ENCODE data around the gene CACNG5.

The CACNG5 gene

DNA sequence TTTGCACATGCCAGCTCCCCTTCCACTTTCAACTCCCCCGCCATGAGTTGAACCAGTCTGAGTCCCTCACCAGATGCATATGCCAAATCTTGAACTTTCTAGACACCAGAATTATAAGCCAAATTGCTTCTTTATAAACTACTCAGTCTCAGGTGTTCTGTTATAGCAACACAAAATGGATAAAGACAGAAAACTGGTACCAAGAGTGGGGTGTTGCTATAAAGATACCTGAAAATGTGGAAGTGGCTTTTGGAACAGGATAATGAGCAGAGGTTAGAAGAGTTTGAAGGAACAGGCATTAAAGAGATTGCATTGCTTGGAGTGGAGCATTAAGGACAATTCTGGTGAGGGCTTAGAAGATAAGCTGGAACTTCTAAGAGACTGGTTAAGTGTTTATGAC is 17.2 kb upstream of the CACNG5 start:
- no peak overlapping the region for H3K4me3 ChIP-seq (replicated peaks; ENCODE audit: insufficient read depth, low read length)
- H3K27ac ChIP-seq (replicated peaks): no peak overlapping the region
- no peaks in the 10 kb centered on the region for H3K27me3 ChIP-seq (ENCODE audit: insufficient read depth, poor library complexity, severe bottlenecking)
- TF ChIP-seq, protein P1, sequence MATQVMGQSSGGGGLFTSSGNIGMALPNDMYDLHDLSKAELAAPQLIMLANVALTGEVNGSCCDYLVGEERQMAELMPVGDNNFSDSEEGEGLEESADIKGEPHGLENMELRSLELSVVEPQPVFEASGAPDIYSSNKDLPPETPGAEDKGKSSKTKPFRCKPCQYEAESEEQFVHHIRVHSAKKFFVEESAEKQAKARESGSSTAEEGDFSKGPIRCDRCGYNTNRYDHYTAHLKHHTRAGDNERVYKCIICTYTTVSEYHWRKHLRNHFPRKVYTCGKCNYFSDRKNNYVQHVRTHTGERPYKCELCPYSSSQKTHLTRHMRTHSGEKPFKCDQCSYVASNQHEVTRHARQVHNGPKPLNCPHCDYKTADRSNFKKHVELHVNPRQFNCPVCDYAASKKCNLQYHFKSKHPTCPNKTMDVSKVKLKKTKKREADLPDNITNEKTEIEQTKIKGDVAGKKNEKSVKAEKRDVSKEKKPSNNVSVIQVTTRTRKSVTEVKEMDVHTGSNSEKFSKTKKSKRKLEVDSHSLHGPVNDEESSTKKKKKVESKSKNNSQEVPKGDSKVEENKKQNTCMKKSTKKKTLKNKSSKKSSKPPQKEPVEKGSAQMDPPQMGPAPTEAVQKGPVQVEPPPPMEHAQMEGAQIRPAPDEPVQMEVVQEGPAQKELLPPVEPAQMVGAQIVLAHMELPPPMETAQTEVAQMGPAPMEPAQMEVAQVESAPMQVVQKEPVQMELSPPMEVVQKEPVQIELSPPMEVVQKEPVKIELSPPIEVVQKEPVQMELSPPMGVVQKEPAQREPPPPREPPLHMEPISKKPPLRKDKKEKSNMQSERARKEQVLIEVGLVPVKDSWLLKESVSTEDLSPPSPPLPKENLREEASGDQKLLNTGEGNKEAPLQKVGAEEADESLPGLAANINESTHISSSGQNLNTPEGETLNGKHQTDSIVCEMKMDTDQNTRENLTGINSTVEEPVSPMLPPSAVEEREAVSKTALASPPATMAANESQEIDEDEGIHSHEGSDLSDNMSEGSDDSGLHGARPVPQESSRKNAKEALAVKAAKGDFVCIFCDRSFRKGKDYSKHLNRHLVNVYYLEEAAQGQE (IDR thresholded peaks at IDR 0.05; ENCODE audit: insufficient replicate concordance, low read depth): no peak
- TF ChIP-seq CTCF (IDR thresholded peaks at IDR 0.05; ENCODE audit: insufficient read depth, low read length): no peak
- no peak for TF ChIP-seq SPI1 (IDR thresholded peaks at IDR 0.05; ENCODE audit: borderline replicate concordance, low read depth)
- no peak for TF ChIP-seq POLR2AphosphoS5 (IDR thresholded peaks at IDR 0.05; ENCODE audit: low read depth)
- no peak for TF ChIP-seq GABPA (IDR thresholded peaks at IDR 0.05; ENCODE audit: low read depth)
- no peak for DNase-seq (ENCODE audit: low read depth in 1 of 2, low spot score in 1 of 2)

DNA sequence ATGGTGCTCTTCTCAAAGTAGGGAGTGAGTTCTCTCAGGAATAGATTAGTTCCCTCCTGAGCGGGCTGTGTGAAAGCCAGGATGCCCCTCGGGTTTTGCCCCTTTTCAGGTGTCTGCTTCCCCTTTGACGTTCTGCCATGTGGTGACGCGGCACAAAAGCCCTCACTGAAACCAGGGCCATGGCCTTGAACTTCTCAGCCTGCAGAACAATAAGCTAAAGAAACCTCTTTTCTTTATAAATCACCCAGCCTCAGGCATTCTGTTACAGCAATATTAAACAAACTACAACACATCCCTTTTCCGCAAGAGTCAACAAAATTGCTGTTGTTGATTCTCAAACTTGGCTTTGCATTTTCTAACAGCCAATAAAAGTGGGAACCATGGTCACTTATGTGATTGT is 15.5 kb upstream of the CACNG5 start:
- Histone ChIP-seq H3K27me3 (ENCODE audit: insufficient read depth, poor library complexity, severe bottlenecking) (no peaks in the 10 kb centered on the region), H3K27ac (replicated peaks) (no peak overlapping the region), H3K4me3 (replicated peaks; ENCODE audit: insufficient read depth, low read length) (no peak overlapping the region)
- DNase-seq (ENCODE audit: low read depth in 1 of 2, low spot score in 1 of 2): no peak
- TF ChIP-seq GABPA (IDR thresholded peaks at IDR 0.05; ENCODE audit: low read depth) (no peak), CTCF (IDR thresholded peaks at IDR 0.05; ENCODE audit: insufficient read depth, low read length) (no peak), SPI1 (IDR thresholded peaks at IDR 0.05; ENCODE audit: borderline replicate concordance, low read depth) (no peak), POLR2AphosphoS5 (IDR thresholded peaks at IDR 0.05; ENCODE audit: low read depth) (no peak)
- TF ChIP-seq, protein P1 (IDR thresholded peaks at IDR 0.05; ENCODE audit: insufficient replicate concordance, low read depth): no peak

- no peak overlapping the region for H3K4me3 ChIP-seq (replicated peaks; ENCODE audit: insufficient read depth, low read length)
- H3K27me3 ChIP-seq (ENCODE audit: insufficient read depth, poor library complexity, severe bottlenecking): no peaks in the 10 kb centered on the region
- TF ChIP-seq SPI1 (IDR thresholded peaks at IDR 0.05; ENCODE audit: borderline replicate concordance, low read depth) (no peak), CTCF (IDR thresholded peaks at IDR 0.05; ENCODE audit: insufficient read depth, low read length) (no peak), POLR2AphosphoS5 (IDR thresholded peaks at IDR 0.05; ENCODE audit: low read depth) (no peak), GABPA (IDR thresholded peaks at IDR 0.05; ENCODE audit: low read depth) (no peak)
- TF ChIP-seq, protein P1 (IDR thresholded peaks at IDR 0.05; ENCODE audit: insufficient replicate concordance, low read depth): no peak
- no peak overlapping the region for H3K27ac ChIP-seq (replicated peaks)
- no peak for DNase-seq (ENCODE audit: low read depth in 1 of 2, low spot score in 1 of 2)
Observed at GRCh38 chr17:66822009-66822408, 12.9 kb upstream of the CACNG5 start.
